ENCODE results near the gene LRRC28.

Gene LRRC28

GRCh38 chr15:99340347-99340746 lies 89.1 kb downstream of the LRRC28 start:
- Histone ChIP-seq H3K36me3 (ENCODE audit: control insufficient read depth, insufficient read depth, low read length) (no peaks in the 10 kb centered on the region), H3K9me3 (ENCODE audit: control insufficient read depth, insufficient read depth, low read length) (no peaks in the 10 kb centered on the region), H3K27me3 (ENCODE audit: control insufficient read depth, insufficient read depth, low read length) (no peaks in the 10 kb centered on the region), H3K4me1 (ENCODE audit: control insufficient read depth, insufficient read depth, low read length) (no peaks in the 10 kb centered on the region), H3K27ac (ENCODE audit: low read length) (no peak overlapping the region), H3K4me3 (ENCODE audit: low read length) (no peak overlapping the region)
- no CpG with 5 or more reads among the region's 3 CpGs for WGBS (ENCODE audit: insufficient coverage, insufficient read length)
- no peak for DNase-seq (ENCODE audit: low read depth, low spot score)

- DNase-seq (ENCODE audit: low read depth, low spot score) = no peak
- Histone ChIP-seq H3K36me3 (ENCODE audit: control insufficient read depth, insufficient read depth, low read length) (no peaks in the 10 kb centered on the region), H3K9me3 (ENCODE audit: control insufficient read depth, insufficient read depth, low read length) (no peaks in the 10 kb centered on the region), H3K27me3 (ENCODE audit: control insufficient read depth, insufficient read depth, low read length) (no peaks in the 10 kb centered on the region), H3K27ac (ENCODE audit: low read length) (no peak overlapping the region), H3K4me1 (ENCODE audit: control insufficient read depth, insufficient read depth, low read length) (no peaks in the 10 kb centered on the region), H3K4me3 (ENCODE audit: low read length) (no peak overlapping the region)
- WGBS (ENCODE audit: insufficient coverage, insufficient read length) = no CpG with 5 or more reads among the region's 1 CpG
These were observed 90.5 kb downstream of the LRRC28 start for GRCh38 chr15:99341786-99342185.

GRCh38 chr15:99343208-99343607 lies 91.9 kb downstream of the LRRC28 start:
- Histone ChIP-seq H3K36me3 (ENCODE audit: control insufficient read depth, insufficient read depth, low read length) (no peaks in the 10 kb centered on the region), H3K27me3 (ENCODE audit: control insufficient read depth, insufficient read depth, low read length) (no peaks in the 10 kb centered on the region), H3K9me3 (ENCODE audit: control insufficient read depth, insufficient read depth, low read length) (no peaks in the 10 kb centered on the region), H3K27ac (ENCODE audit: low read length) (no peak overlapping the region), H3K4me3 (ENCODE audit: low read length) (no peak overlapping the region), H3K4me1 (ENCODE audit: control insufficient read depth, insufficient read depth, low read length) (no peaks in the 10 kb centered on the region)
- DNase-seq (ENCODE audit: low read depth, low spot score) = no peak

- Histone ChIP-seq H3K36me3 (ENCODE audit: control insufficient read depth, insufficient read depth, low read length) (no peaks in the 10 kb centered on the region), H3K27ac (ENCODE audit: low read length) (no peak overlapping the region), H3K9me3 (ENCODE audit: control insufficient read depth, insufficient read depth, low read length) (no peaks in the 10 kb centered on the region), H3K4me1 (ENCODE audit: control insufficient read depth, insufficient read depth, low read length) (no peaks in the 10 kb centered on the region), H3K4me3 (ENCODE audit: low read length) (no peak overlapping the region), H3K27me3 (ENCODE audit: control insufficient read depth, insufficient read depth, low read length) (no peaks in the 10 kb centered on the region)
- no CpG with 5 or more reads among the region's 9 CpGs for WGBS (ENCODE audit: insufficient coverage, insufficient read length)
- peak; percentile 18 for DNase-seq (ENCODE audit: low read depth, low spot score)
These were observed 92.7 kb downstream of the LRRC28 start for GRCh38 chr15:99343881-99344551.

- Histone ChIP-seq H3K36me3 (ENCODE audit: control insufficient read depth, insufficient read depth, low read length) (no peaks in the 10 kb centered on the region), H3K4me3 (ENCODE audit: low read length) (no peak overlapping the region), H3K27ac (ENCODE audit: low read length) (no peak overlapping the region), H3K27me3 (ENCODE audit: control insufficient read depth, insufficient read depth, low read length) (no peaks in the 10 kb centered on the region), H3K4me1 (ENCODE audit: control insufficient read depth, insufficient read depth, low read length) (no peaks in the 10 kb centered on the region), H3K9me3 (ENCODE audit: control insufficient read depth, insufficient read depth, low read length) (no peaks in the 10 kb centered on the region)
- WGBS (ENCODE audit: insufficient coverage, insufficient read length) = no CpG with 5 or more reads among the region's 2 CpGs
- DNase-seq (ENCODE audit: low read depth, low spot score) = no peak
These were observed 93.4 kb downstream of the LRRC28 start for GRCh38 chr15:99344639-99345038.

GRCh38 chr15:99345242-99345641 lies 94.0 kb downstream of the LRRC28 start:
- no peak overlapping the region for H3K4me3 ChIP-seq (ENCODE audit: low read length)
- no peak for DNase-seq (ENCODE audit: low read depth, low spot score)
- no CpG with 5 or more reads among the region's 2 CpGs for WGBS (ENCODE audit: insufficient coverage, insufficient read length)

GRCh38 chr15:99345832-99346462 lies 94.7 kb downstream of the LRRC28 start:
- Histone ChIP-seq H3K9me3 (ENCODE audit: control insufficient read depth, insufficient read depth, low read length) (no peaks in the 10 kb centered on the region), H3K27me3 (ENCODE audit: control insufficient read depth, insufficient read depth, low read length) (no peaks in the 10 kb centered on the region), H3K4me1 (ENCODE audit: control insufficient read depth, insufficient read depth, low read length) (no peaks in the 10 kb centered on the region), H3K4me3 (ENCODE audit: low read length) (no peak overlapping the region), H3K36me3 (ENCODE audit: control insufficient read depth, insufficient read depth, low read length) (no peaks in the 10 kb centered on the region), H3K27ac (ENCODE audit: low read length) (no peak overlapping the region)
- WGBS (ENCODE audit: insufficient coverage, insufficient read length) = no CpG with 5 or more reads among the region's 3 CpGs
- no peak for DNase-seq (ENCODE audit: low read depth, low spot score)

More at GRCh38 chr15:99345242-99345641, 94.0 kb downstream of the LRRC28 start:
- no peaks in the 10 kb centered on the region for H3K4me1 ChIP-seq (ENCODE audit: control insufficient read depth, insufficient read depth, low read length)
- no peaks in the 10 kb centered on the region for H3K9me3 ChIP-seq (ENCODE audit: control insufficient read depth, insufficient read depth, low read length)
- no peaks in the 10 kb centered on the region for H3K27me3 ChIP-seq (ENCODE audit: control insufficient read depth, insufficient read depth, low read length)
- H3K27ac ChIP-seq (ENCODE audit: low read length) = no peak overlapping the region
- H3K36me3 ChIP-seq (ENCODE audit: control insufficient read depth, insufficient read depth, low read length) = no peaks in the 10 kb centered on the region

- WGBS (ENCODE audit: insufficient coverage, insufficient read length) = no CpG with 5 or more reads among the region's 1 CpG
- H3K27me3 ChIP-seq (ENCODE audit: control insufficient read depth, insufficient read depth, low read length) = no peaks in the 10 kb centered on the region
- no peaks in the 10 kb centered on the region for H3K4me1 ChIP-seq (ENCODE audit: control insufficient read depth, insufficient read depth, low read length)
- no peaks in the 10 kb centered on the region for H3K36me3 ChIP-seq (ENCODE audit: control insufficient read depth, insufficient read depth, low read length)
- H3K27ac ChIP-seq (ENCODE audit: low read length) = no peak overlapping the region
- H3K4me3 ChIP-seq (ENCODE audit: low read length) = no peak overlapping the region
- H3K9me3 ChIP-seq (ENCODE audit: control insufficient read depth, insufficient read depth, low read length) = no peaks in the 10 kb centered on the region
- no peak for DNase-seq (ENCODE audit: low read depth, low spot score)
These were observed 96.3 kb downstream of the LRRC28 start for GRCh38 chr15:99347574-99347973.

- Histone ChIP-seq H3K9me3 (ENCODE audit: control insufficient read depth, insufficient read depth, low read length) (no peaks in the 10 kb centered on the region), H3K4me3 (ENCODE audit: low read length) (no peak overlapping the region), H3K4me1 (ENCODE audit: control insufficient read depth, insufficient read depth, low read length) (no peaks in the 10 kb centered on the region), H3K36me3 (ENCODE audit: control insufficient read depth, insufficient read depth, low read length) (no peaks in the 10 kb centered on the region), H3K27me3 (ENCODE audit: control insufficient read depth, insufficient read depth, low read length) (no peaks in the 10 kb centered on the region), H3K27ac (ENCODE audit: low read length) (no peak overlapping the region)
- DNase-seq (ENCODE audit: low read depth, low spot score) = no peak
- WGBS (ENCODE audit: insufficient coverage, insufficient read length) = no CpG with 5 or more reads among the region's 3 CpGs
These were observed 97.1 kb downstream of the LRRC28 start for GRCh38 chr15:99348412-99348811.

- Histone ChIP-seq H3K27ac (ENCODE audit: low read length) (no peak overlapping the region), H3K4me1 (ENCODE audit: control insufficient read depth, insufficient read depth, low read length) (no peaks in the 10 kb centered on the region), H3K36me3 (ENCODE audit: control insufficient read depth, insufficient read depth, low read length) (no peaks in the 10 kb centered on the region), H3K9me3 (ENCODE audit: control insufficient read depth, insufficient read depth, low read length) (no peaks in the 10 kb centered on the region), H3K4me3 (ENCODE audit: low read length) (no peak overlapping the region), H3K27me3 (ENCODE audit: control insufficient read depth, insufficient read depth, low read length) (no peaks in the 10 kb centered on the region)
- no peak for DNase-seq (ENCODE audit: low read depth, low spot score)
- WGBS (ENCODE audit: insufficient coverage, insufficient read length) = no CpG with 5 or more reads among the region's 3 CpGs
These were observed 99.1 kb downstream of the LRRC28 start for GRCh38 chr15:99350408-99350807.

GRCh38 chr15:99359769-99360168 lies 108.5 kb downstream of the LRRC28 start:
- Histone ChIP-seq H3K4me3 (ENCODE audit: low read length) (no peak overlapping the region), H3K4me1 (ENCODE audit: control insufficient read depth, insufficient read depth, low read length) (0 out of 2 replicates have a peak, but pooled peaks cover 1% of the 10 kb centered on the region), H3K9me3 (ENCODE audit: control insufficient read depth, insufficient read depth, low read length) (no peaks in the 10 kb centered on the region), H3K36me3 (ENCODE audit: control insufficient read depth, insufficient read depth, low read length) (no peaks in the 10 kb centered on the region), H3K27me3 (ENCODE audit: control insufficient read depth, insufficient read depth, low read length) (no peaks in the 10 kb centered on the region; the same call in 1 of the 2 replicates), H3K27ac (ENCODE audit: low read length) (no peak overlapping the region)
- DNase-seq (ENCODE audit: low read depth, low spot score) = no peak
- no CpG with 5 or more reads among the region's 2 CpGs for WGBS (ENCODE audit: insufficient coverage, insufficient read length)

All from iPS DF 6.9 (cell line).